ENCODE results near the gene KCNQ2. TPM values are rescaled to one million over a fixed set of nuclear protein-coding genes. Genes with fewer than 3 reads are reported as not detected.
"Not testable (repeated sequence)": the region's sequence is repeated elsewhere in the genome, so short reads cannot be mapped to it uniquely, and the experiment has no call there.

KCNQ2 gene
- total and polyA plus RNA-seq, 10 donors, result 0.13 to 3.5 (median 0.45) TPM; not detected in 2

- Histone ChIP-seq H3K36me3 (no peaks in the 10 kb centered on the region), H3K27me3 (replicated peaks in 1 of 7) (peaks cover 6 to 99% (median 63%) of the 10 kb centered on the region in 7 donors), H3K4me3 (no peak overlapping the region), H3K4me1 (peaks cover 0 to 18% (median 3%) of the 10 kb centered on the region in 6 donors), H3K27ac (no peak overlapping the region), H3K9me3 (peaks cover 0 to 6% (median 0%) of the 10 kb centered on the region in 8 donors)
- intact Hi-C loops (cut with DNase I; ENCODE audit: low total_unique reads), result no loop called here
- DNase-seq, result no peak
- 68 to 77% (median 73%) methylated on average over 10 to 12 of the region's 12 CpGs for WGBS, 5 donors
- TF ChIP-seq POLR2A (IDR thresholded peaks at IDR 0.05), result no peak
- TF ChIP-seq, protein P1, sequence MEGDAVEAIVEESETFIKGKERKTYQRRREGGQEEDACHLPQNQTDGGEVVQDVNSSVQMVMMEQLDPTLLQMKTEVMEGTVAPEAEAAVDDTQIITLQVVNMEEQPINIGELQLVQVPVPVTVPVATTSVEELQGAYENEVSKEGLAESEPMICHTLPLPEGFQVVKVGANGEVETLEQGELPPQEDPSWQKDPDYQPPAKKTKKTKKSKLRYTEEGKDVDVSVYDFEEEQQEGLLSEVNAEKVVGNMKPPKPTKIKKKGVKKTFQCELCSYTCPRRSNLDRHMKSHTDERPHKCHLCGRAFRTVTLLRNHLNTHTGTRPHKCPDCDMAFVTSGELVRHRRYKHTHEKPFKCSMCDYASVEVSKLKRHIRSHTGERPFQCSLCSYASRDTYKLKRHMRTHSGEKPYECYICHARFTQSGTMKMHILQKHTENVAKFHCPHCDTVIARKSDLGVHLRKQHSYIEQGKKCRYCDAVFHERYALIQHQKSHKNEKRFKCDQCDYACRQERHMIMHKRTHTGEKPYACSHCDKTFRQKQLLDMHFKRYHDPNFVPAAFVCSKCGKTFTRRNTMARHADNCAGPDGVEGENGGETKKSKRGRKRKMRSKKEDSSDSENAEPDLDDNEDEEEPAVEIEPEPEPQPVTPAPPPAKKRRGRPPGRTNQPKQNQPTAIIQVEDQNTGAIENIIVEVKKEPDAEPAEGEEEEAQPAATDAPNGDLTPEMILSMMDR (IDR thresholded peaks at IDR 0.05 in 8 of 11, conservative IDR thresholded peaks at IDR 0.05 in 3 of 11), result no peak
- TF ChIP-seq POLR2AphosphoS5 (IDR thresholded peaks at IDR 0.05), result no peak
These were observed 11.4 kb upstream of the KCNQ2 start for GRCh38 chr20:63483834-63484233.

DNA sequence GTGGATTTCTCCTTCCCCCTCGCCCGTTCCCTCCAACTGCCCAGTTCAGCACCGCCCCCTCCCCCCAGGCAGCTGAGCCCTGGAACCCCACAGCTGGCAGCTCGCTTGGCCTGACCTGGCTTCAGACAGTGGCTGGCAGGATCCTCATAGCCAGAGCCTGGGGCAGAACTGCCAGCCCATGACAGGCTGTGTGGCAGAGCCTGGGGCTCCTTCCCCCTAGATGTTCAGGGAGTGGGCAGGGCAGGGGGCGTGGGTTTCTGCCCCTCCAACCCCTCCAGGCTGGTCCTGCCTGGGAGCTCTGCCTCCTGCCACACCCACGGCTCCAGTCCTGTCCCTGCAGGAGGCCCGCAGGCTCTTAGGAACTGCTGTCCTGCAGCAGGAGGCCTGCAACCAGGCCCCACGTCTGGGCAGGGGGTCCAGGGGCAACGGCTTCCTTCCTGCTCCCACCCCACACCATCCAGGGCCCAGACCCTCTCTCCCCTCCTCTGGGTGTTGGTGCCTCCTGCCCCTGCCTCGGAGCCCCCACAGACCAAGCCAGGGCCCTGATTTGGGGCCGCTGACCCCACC is 9.6 kb upstream of the KCNQ2 start:
- intact Hi-C loops (cut with DNase I; ENCODE audit: low total_unique reads), result no loop called here
- 47 to 65% (median 54%) methylated on average over 9 to 11 of the region's 11 CpGs for WGBS, 5 donors
- DNase-seq, result no peak
- peaks cover 0 to 6% (median 0%) of the 10 kb centered on the region in 8 donors for H3K9me3 ChIP-seq
- H3K4me1 ChIP-seq, result peaks cover 0 to 6% (median 0%) of the 10 kb centered on the region in 6 donors
- TF ChIP-seq, protein P1 (IDR thresholded peaks at IDR 0.05 in 8 of 11, conservative IDR thresholded peaks at IDR 0.05 in 3 of 11), result no peak
- TF ChIP-seq POLR2AphosphoS5 (IDR thresholded peaks at IDR 0.05) (no peak), POLR2A (IDR thresholded peaks at IDR 0.05) (no peak)
- H3K27ac ChIP-seq, result no peak overlapping the region
- H3K36me3 ChIP-seq, result no peaks in the 10 kb centered on the region
- no peak overlapping the region for H3K4me3 ChIP-seq
- peaks cover 0 to 99% (median 60%) of the 10 kb centered on the region in 7 donors for H3K27me3 ChIP-seq (replicated peaks in 1 of 7)

GRCh38 chr20:63481503-63481902 is 9.0 kb upstream of the KCNQ2 start:
- no peak for DNase-seq
- 64 to 75% (median 73%) methylated on average over 12 of the region's 12 CpGs for WGBS, 5 donors
- no peak for TF ChIP-seq POLR2AphosphoS5 (IDR thresholded peaks at IDR 0.05)
- TF ChIP-seq, protein P1 (IDR thresholded peaks at IDR 0.05 in 8 of 11, conservative IDR thresholded peaks at IDR 0.05 in 3 of 11), result no peak
- TF ChIP-seq POLR2A (IDR thresholded peaks at IDR 0.05), result no peak
- H3K27ac ChIP-seq, result no peak overlapping the region
- peaks cover 0 to 6% (median 0%) of the 10 kb centered on the region in 6 donors for H3K4me1 ChIP-seq
- no peaks in the 10 kb centered on the region for H3K36me3 ChIP-seq
- peaks cover 0 to 5% (median 0%) of the 10 kb centered on the region in 8 donors for H3K9me3 ChIP-seq
- no peak overlapping the region for H3K4me3 ChIP-seq
- peaks cover 0 to 100% (median 65%) of the 10 kb centered on the region in 7 donors for H3K27me3 ChIP-seq (replicated peaks in 1 of 7)
- intact Hi-C loops (cut with DNase I; ENCODE audit: low total_unique reads), result no loop called here

- intact Hi-C loops (cut with DNase I; ENCODE audit: low total_unique reads); H3K36me3 ChIP-seq; H3K27ac ChIP-seq; H3K9me3 ChIP-seq; H3K4me3 ChIP-seq; DNase-seq; H3K4me1 ChIP-seq: not testable (repeated sequence)
- 63 to 72% (median 65%) methylated on average over 32 of the region's 32 CpGs for WGBS, 5 donors
- peaks cover 0 to 100% (median 67%) of the 10 kb centered on the region in 7 donors for H3K27me3 ChIP-seq (replicated peaks in 1 of 7)
These were observed 7.4 kb upstream of the KCNQ2 start for GRCh38 chr20:63479695-63480419.

Measured in spleen (tissue), 11 donors.